Cardiac muscle cell (in vitro differentiated cells and primary cell): ENCODE results near the gene KIAA1614. TPM values are rescaled to one million over a fixed set of nuclear protein-coding genes. Genes with fewer than 3 reads are reported as not detected.

ENCODE experiments used
- DNase-seq, 2 donors: peaks; one replicate each; pipeline versions ENCODE4 v3.0.0 to v3.0.0-alpha.2; 2010 to 2017; ENCODE audit warnings: low read depth in 1 of 2, low spot score in 1 of 2
- H3K27ac ChIP-seq: fragments of 200-600 bp; sonication (generic); 2 replicates; pipeline ENCODE4 v1.5.1; 2016
- H3K27me3 ChIP-seq: fragments of 200-600 bp; sonication (generic); 2 replicates; pipeline ENCODE4 v1.6.0; 2016; ENCODE audit warnings: control low read depth
- H3K36me3 ChIP-seq: fragments of 200-600 bp; sonication (generic); 2 replicates; pipeline ENCODE4 v1.5.1; 2016; ENCODE audit warnings: control low read depth
- H3K4me1 ChIP-seq: fragments of 200-600 bp; sonication (generic); 2 replicates; pipeline ENCODE4 v1.8.1; 2017; ENCODE audit warnings: low read depth, mild to moderate bottlenecking, mixed run types
- H3K4me3 ChIP-seq: fragments of 200-600 bp; sonication (generic); 2 replicates; pipeline ENCODE4 v1.5.1; 2016; ENCODE audit warnings: mild to moderate bottlenecking
- H3K9me3 ChIP-seq: fragments of 200-600 bp; sonication (generic); 2 replicates; pipeline ENCODE4 v1.5.1; 2017; ENCODE audit warnings: low read depth, mild to moderate bottlenecking, control low read depth
- polyA plus RNA-seq: library from polyadenylated mRNA; unstranded; fragments of >200 nt; fragmentation: Nextera tagmentation; extraction: Ambion mirVana; gene quantifications from 2 replicates; pipeline ENCODE4 v1.2.1, GENCODE V29; 2016
- total RNA-seq: library from RNA; depleted of rRNA; stranded (reverse); fragments of >200 nt; gene quantifications from 2 replicates; pipeline ENCODE4 v1.2.3, GENCODE V29; 2016
- TF ChIP-seq, protein P1 (sequence below): IDR thresholded peaks from 2 replicates; pipeline ENCODE4 v1.5.1; 2012; ENCODE audit warnings: low read depth, mild to moderate bottlenecking, low read length

KIAA1614 gene
- total and polyA plus RNA-seq, 2 experiments from 2014 or later = 1.3 to 2.2 TPM

DNA sequence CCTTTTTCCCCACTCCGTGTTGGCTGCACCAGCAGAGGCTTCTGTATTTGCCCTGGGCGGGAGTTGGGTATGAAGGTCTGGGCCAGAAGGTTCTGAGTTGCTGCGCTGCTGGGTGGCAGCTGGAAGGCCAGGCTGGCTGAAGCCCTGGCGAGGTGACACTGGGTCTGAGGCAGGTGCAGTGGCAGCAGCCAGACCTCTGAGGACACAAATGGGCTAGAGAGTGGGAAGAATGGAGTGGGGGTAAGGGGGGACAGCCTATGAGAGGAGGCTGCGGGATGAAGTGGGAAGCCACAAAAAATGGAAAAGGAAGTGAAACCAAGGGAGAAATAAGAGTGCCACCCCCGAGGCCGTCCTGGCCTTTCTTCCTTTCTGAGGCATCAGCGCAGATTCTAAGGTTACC lies 56.7 kb downstream of the KIAA1614 start:
- no peak overlapping the region for H3K4me3 ChIP-seq
- no peaks in the 10 kb centered on the region for H3K27me3 ChIP-seq
- no peaks in the 10 kb centered on the region for H3K9me3 ChIP-seq
- TF ChIP-seq, protein P1, sequence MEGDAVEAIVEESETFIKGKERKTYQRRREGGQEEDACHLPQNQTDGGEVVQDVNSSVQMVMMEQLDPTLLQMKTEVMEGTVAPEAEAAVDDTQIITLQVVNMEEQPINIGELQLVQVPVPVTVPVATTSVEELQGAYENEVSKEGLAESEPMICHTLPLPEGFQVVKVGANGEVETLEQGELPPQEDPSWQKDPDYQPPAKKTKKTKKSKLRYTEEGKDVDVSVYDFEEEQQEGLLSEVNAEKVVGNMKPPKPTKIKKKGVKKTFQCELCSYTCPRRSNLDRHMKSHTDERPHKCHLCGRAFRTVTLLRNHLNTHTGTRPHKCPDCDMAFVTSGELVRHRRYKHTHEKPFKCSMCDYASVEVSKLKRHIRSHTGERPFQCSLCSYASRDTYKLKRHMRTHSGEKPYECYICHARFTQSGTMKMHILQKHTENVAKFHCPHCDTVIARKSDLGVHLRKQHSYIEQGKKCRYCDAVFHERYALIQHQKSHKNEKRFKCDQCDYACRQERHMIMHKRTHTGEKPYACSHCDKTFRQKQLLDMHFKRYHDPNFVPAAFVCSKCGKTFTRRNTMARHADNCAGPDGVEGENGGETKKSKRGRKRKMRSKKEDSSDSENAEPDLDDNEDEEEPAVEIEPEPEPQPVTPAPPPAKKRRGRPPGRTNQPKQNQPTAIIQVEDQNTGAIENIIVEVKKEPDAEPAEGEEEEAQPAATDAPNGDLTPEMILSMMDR = no peak
- peaks cover 5% of the 10 kb centered on the region for H3K36me3 ChIP-seq
- H3K27ac ChIP-seq = no peak overlapping the region
- no peaks in the 10 kb centered on the region for H3K4me1 ChIP-seq
- no peak for DNase-seq

DNA sequence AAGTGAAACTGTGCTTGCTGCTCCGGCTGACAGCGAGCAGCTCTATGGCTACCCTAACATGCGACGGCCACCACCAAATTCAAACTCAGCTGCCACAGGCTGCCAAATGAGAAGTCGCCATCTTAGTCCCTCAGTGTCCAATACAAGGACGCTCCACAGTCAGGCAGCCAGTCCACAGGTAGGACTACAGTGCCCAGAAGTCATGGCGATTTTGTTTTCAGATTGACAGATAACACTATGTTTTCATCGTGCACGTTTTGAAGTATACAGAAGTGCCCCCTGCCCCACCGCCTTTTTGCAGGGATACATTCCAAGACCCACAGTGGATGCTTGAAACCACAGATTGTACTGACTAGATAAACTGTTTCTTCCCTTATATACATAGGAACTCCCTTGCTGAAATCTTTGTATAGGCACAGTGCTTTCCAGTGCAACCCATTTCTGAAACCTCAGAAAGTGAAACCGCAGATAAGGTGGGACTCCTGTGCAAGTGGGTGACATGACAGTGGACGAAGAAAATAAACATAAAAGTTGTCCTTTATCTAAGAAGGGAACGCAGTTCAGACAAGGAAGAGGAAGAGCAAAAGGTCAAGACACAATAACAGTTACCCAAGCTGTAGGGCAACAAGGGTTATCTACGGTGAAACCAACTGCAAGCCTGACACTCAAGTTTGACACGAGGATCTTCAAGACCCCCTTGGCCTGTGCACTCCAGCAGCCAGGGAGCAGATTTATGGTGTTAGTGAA lies 57.8 kb downstream of the KIAA1614 start:
- no peaks in the 10 kb centered on the region for H3K27me3 ChIP-seq
- peaks cover 5% of the 10 kb centered on the region for H3K36me3 ChIP-seq
- H3K9me3 ChIP-seq = no peaks in the 10 kb centered on the region
- no peaks in the 10 kb centered on the region for H3K4me1 ChIP-seq
- TF ChIP-seq, protein P1 = no peak
- DNase-seq = no peak
- H3K27ac ChIP-seq = no peak overlapping the region
- no peak overlapping the region for H3K4me3 ChIP-seq

DNA sequence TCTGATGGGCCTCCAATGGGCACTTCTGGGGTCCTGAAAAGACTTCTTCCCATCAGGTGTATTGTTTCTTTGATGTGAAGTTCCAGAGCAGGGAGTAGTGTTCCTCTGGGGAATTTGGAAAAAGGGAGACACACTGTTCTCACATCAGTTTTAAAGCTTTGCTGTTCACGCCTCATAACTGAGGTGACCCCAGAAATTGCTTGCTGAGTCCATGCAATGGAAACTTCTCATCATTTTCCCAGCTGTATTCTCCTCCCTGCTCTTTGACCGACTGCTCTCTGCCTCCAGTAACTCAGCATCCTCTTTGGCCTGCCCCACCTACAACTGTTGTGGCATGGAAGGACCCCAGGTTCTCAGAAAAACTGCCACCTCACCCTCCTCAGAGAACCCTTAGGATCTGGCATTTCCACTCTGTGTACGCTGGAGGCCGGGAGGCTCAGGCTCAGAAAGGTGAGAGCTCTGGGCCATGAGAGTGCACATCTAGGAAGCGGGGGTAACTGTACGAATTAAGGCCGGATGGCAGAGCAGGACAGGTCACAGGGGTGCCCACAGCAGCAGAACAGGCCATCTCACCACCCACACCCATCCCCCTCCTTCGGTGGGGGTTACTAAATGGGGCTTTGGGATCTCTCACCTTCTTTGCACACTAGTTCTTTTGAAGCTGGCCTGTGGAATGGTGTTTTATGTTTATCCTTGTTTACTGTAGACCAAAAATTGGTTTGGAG lies 58.7 kb downstream of the KIAA1614 start:
- no peaks in the 10 kb centered on the region for H3K27me3 ChIP-seq
- H3K27ac ChIP-seq = no peak overlapping the region
- TF ChIP-seq, protein P1 = no peak
- no peaks in the 10 kb centered on the region for H3K4me1 ChIP-seq
- no peak for DNase-seq
- peaks cover 7% of the 10 kb centered on the region for H3K36me3 ChIP-seq
- H3K9me3 ChIP-seq = no peaks in the 10 kb centered on the region
- H3K4me3 ChIP-seq = no peak overlapping the region

DNA sequence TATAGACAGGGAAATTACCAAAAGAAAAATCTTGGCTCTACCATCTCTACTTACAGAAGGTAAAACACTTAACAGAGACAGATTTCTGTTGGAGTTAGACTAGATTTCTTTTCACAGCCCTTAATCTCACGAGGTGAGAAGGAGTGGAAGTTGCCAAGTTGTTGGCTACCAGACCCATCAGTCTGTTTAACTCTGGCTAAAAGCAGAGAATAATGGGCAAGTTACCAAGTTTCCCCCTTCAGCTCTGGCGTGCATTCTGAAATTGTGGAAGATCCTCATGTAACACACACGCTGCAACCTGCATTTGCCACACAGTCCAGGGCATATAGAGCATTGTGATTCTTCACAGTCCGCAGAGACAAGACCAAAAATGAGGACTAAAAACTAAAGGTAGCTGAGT lies 60.7 kb downstream of the KIAA1614 start:
- Histone ChIP-seq H3K27me3 (no peaks in the 10 kb centered on the region), H3K9me3 (no peaks in the 10 kb centered on the region), H3K36me3 (peaks cover 7% of the 10 kb centered on the region), H3K4me3 (no peak overlapping the region), H3K27ac (no peak overlapping the region), H3K4me1 (no peaks in the 10 kb centered on the region)
- DNase-seq = no peak
- TF ChIP-seq, protein P1 = no peak

DNA sequence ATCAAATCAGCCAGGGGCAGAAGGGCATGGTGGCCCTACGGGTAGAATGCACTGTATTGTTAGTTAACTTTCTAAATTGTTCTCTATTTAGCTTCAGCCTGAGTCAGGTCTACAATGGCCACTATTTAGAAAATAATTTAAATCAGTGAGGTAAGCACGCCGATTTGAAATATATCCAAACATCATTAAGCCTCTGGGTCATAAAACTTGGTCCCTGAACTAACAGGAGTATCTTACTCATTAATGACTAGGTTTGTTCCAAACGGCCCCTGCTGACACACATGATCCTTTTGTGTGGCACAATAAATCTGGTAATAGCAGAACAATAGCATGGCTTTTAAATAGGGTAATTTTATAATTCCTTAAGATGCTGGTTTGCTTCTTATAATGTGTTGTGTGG lies 61.5 kb downstream of the KIAA1614 start:
- H3K27me3 ChIP-seq = no peaks in the 10 kb centered on the region
- peaks cover 7% of the 10 kb centered on the region for H3K36me3 ChIP-seq
- no peaks in the 10 kb centered on the region for H3K4me1 ChIP-seq
- H3K9me3 ChIP-seq = no peaks in the 10 kb centered on the region
- no peak overlapping the region for H3K27ac ChIP-seq
- TF ChIP-seq, protein P1 = no peak
- no peak for DNase-seq
- no peak overlapping the region for H3K4me3 ChIP-seq
